GM19455 (cell line): ENCODE measurements around the gene TAS2R1.

ENCODE experiments used
- ATAC-seq: cut with Tn5 transposase; IDR thresholded peaks from one replicate; pipeline ENCODE4 v1.9.1; 2021; ENCODE audit not compliant: unreplicated experiment

Gene TAS2R1, protein sequence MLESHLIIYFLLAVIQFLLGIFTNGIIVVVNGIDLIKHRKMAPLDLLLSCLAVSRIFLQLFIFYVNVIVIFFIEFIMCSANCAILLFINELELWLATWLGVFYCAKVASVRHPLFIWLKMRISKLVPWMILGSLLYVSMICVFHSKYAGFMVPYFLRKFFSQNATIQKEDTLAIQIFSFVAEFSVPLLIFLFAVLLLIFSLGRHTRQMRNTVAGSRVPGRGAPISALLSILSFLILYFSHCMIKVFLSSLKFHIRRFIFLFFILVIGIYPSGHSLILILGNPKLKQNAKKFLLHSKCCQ

GRCh38 chr5:9630251-9630650 is at the start of gene TAS2R1:
TAS2R1 (minus strand) TSS chr5:9630351; CDS start chr5:9630032, 319 bp downstream.
- no peak for ATAC-seq

- ATAC-seq: no peak
These were observed 40.2 kb upstream of the TAS2R1 start for GRCh38 chr5:9670371-9670770.

GRCh38 chr5:9667906-9668305 is 37.8 kb upstream of the TAS2R1 start:
- no peak for ATAC-seq

DNA sequence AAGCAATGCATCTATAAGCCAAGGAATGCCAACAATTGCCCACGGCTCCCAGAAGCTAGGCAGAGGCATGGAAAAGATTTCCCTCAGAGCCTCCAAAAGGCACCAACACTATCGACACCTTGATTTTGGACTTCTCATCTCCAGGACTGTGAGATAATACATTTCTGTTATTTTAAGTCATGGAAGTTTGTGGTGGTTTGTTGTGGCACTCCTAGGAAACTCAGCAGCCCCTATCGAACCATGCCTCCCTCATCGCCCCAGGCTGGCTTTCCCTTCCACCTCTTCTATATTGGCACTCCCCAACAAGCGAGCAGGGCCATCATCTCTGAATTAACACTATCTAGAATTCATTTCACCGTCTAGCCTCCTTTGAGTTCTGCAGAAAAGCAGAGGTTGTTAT is 33.7 kb upstream of the TAS2R1 start:
- ATAC-seq: no peak

- ATAC-seq: no peak
These were observed 31.3 kb upstream of the TAS2R1 start for GRCh38 chr5:9661316-9662015.

- ATAC-seq: no peak
These were observed 28.6 kb upstream of the TAS2R1 start for GRCh38 chr5:9658706-9659105.

GRCh38 chr5:9657819-9658218 is 27.7 kb upstream of the TAS2R1 start:
- ATAC-seq: no peak

DNA sequence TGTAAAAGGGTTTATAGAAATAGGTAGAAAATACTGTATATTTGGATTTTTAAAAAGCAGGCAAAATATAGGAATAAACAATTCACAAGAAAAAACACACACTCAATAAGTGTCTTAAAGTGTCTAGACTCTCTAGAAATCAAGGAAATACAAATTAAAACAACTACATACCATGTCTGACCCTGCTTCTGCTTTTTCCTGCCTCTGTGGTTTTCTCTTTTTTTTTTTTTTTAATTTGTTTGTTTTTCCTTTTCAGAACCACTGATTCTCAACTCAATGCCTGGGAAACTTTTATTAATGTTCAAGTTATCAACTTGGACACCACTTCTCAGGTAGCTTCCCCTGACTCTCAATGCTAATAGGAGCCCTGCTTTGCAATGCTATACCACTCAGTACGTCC is 25.5 kb upstream of the TAS2R1 start:
- ATAC-seq: no peak

DNA sequence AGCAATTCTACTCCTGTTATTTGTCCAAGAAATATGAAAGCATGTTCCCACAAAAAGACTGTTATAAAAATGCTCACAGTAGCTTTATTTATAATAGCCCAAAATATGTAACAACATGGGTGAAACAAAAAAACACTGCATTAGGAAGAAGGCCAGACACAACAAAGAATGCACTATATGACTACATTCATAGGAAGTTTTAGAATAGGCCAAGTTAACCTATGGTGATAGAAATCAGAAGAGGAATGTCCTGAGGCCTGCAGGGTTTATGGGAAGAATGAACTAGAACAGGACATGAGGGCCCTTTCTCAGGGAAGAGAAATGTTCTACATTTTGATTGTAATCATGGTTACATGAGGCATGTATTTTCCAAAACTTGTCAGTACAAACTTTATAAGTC is 24.7 kb upstream of the TAS2R1 start:
- ATAC-seq: no peak

- peak; percentile 90 for ATAC-seq
These were observed 23.7 kb upstream of the TAS2R1 start for GRCh38 chr5:9653811-9654210.

- ATAC-seq: no peak
These were observed 22.9 kb upstream of the TAS2R1 start for GRCh38 chr5:9653061-9653460.

DNA sequence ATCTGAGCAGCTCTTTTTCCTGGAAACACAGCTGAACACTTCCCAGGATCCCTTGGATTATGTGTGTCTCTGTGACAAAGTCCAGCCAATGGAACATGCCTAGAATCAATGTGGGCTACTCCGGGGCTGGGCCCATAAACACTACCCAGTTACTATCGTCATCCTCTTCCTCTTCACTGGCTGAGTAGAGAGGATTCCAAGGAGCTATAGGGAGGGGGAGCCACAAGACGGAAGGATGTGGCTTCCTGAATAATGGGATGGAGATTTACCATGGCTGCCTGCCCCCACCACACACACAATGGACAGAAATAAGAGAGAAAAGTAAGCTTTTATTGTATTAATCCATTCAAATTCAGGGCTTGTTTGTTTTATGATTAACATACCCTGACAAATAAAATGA is 22.1 kb upstream of the TAS2R1 start:
- no peak for ATAC-seq

DNA sequence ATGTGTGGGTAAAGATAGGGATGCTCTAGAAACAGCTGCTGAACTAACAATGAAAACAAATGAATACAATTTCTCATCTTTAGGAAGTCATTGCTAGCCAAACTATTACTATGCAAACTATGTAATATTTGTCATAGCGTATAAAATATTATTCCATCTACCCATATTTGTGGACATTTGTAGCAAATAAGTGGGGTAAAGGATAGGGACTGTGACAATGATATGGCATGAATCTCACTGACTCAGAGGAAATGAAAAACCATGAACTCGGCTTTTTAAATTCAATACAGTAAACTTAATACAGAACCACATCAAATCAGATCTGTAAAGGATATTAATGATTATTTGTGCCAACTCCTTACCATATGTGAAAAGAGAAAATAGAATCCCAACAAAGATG is 16.7 kb upstream of the TAS2R1 start:
- ATAC-seq: no peak

GRCh38 chr5:9644630-9645029 is 14.5 kb upstream of the TAS2R1 start:
- no peak for ATAC-seq

- ATAC-seq: no peak
These were observed 12.5 kb upstream of the TAS2R1 start for GRCh38 chr5:9642621-9643020.

GRCh38 chr5:9641806-9642355 is 11.7 kb upstream of the TAS2R1 start:
- ATAC-seq: no peak

- ATAC-seq: no peak
These were observed 2.3 kb upstream of the TAS2R1 start for GRCh38 chr5:9632495-9632894.

DNA sequence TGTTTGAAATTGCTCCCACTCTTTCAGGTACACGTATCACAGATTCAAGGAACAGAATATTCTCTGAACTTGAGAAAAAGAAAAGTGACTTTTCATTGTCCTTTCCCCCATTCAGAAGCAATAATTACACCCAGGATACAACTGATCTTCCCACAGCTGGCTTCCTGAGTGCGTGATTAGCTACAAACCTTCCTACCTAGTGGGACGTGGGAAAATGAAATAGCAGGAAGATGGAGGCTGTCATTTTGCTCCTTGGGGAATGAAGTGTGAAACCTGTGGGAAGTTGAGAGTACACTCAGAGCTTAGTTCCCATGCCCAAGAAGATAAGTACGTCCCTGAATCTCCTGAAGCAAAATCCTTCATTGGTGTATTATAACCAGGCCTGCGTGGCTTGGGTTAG is 2.6 kb downstream of the TAS2R1 start:
- no peak for ATAC-seq

GRCh38 chr5:9626955-9627354 is 3.2 kb downstream of the TAS2R1 start:
- no peak for ATAC-seq

DNA sequence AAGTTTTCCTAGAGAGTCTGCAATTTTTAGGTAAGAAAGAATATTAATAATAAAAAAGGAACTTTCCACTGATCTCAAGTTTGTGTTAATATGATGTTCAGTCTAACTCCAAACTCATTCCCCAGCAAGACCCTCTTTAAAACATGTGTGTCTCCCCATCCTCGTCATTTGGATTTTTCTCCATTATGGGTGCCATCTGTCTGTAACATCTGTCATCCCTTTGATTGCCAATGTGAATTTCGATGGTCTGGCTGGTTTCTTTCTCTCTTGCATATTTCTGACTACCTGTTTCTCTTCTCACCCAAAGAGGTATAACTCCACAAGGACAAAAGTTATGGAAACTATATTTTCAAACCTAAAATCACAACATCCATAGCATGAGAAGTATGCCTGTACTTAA is 4.4 kb downstream of the TAS2R1 start:
- no peak for ATAC-seq

DNA sequence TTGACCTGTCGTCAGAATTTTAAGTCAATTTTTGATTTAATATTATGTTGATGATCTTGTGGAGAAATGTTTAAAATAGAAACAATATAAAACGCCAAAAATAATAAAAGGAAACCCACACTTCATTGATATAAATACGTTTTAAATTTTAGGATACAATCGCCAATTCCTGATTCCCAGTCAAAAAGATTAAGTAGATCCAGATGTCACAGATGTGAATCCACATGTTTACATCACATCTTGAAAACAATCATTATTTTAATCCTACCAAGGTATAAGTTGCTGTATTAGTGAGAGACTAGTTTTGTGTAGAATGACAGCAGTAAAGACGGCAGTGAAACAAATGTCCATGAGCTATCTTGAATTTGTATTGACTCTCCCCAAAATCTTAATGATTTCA is 4.9 kb downstream of the TAS2R1 start:
- no peak for ATAC-seq

- ATAC-seq: no peak
These were observed 5.8 kb downstream of the TAS2R1 start for GRCh38 chr5:9624196-9624947.
